ENCODE data around the gene CACNA1B.

DNA sequence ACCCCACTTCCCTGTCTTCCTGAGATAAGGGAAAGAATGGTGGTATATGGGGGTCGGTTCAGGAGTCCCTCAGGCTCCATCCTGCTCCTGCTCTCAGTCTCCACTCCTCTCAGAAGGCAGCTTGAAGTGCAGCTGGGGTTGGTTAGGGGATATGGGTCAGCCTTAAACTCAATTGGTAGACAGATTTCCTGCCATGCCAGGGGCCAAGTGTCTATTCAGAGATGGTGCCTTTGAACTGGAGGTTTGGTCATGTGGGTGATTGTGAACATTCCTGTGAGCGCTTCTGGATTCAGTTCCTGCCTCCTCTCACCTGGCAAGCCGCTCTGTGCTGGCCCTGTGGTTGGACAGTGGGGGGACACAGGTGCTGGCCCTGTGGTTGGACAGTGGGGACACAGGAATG, 35.1 kb downstream of the CACNA1B start:
- TF ChIP-seq, protein P1, sequence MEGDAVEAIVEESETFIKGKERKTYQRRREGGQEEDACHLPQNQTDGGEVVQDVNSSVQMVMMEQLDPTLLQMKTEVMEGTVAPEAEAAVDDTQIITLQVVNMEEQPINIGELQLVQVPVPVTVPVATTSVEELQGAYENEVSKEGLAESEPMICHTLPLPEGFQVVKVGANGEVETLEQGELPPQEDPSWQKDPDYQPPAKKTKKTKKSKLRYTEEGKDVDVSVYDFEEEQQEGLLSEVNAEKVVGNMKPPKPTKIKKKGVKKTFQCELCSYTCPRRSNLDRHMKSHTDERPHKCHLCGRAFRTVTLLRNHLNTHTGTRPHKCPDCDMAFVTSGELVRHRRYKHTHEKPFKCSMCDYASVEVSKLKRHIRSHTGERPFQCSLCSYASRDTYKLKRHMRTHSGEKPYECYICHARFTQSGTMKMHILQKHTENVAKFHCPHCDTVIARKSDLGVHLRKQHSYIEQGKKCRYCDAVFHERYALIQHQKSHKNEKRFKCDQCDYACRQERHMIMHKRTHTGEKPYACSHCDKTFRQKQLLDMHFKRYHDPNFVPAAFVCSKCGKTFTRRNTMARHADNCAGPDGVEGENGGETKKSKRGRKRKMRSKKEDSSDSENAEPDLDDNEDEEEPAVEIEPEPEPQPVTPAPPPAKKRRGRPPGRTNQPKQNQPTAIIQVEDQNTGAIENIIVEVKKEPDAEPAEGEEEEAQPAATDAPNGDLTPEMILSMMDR (conservative IDR thresholded peaks at IDR 0.05 in 1 of 2, IDR thresholded peaks at IDR 0.05 in 1 of 2; ENCODE audit: low read depth in 1 of 2, low read length in 2 of 2): no peak
- TF ChIP-seq EZH2 (IDR thresholded peaks at IDR 0.05; ENCODE audit: low read length, missing control alignments): no peak

Data from fibroblast of lung (primary cell).